Measurements from ENCODE around the gene ZSWIM5.
"Not testable (repeated sequence)": the region's sequence is repeated elsewhere in the genome, so short reads cannot be mapped to it uniquely, and the experiment has no call there.

The ZSWIM5 gene

GRCh38 chr1:45008076-45008475, 198.3 kb downstream of the ZSWIM5 start:
- DNase-seq (ENCODE audit: extremely low read depth, low read depth) = no peak
- TF ChIP-seq CTCF (IDR thresholded peaks at IDR 0.05; ENCODE audit: low read depth, low read length) = no peak

- TF ChIP-seq CTCF (IDR thresholded peaks at IDR 0.05; ENCODE audit: low read depth, low read length) = no peak
- DNase-seq (ENCODE audit: extremely low read depth, low read depth) = no peak
Measured at GRCh38 chr1:45007311-45007710, 199.1 kb downstream of the ZSWIM5 start.

- no peak for DNase-seq (ENCODE audit: extremely low read depth, low read depth)
- no peak for TF ChIP-seq CTCF (IDR thresholded peaks at IDR 0.05; ENCODE audit: low read depth, low read length)
Measured at GRCh38 chr1:45005761-45006160, 200.6 kb downstream of the ZSWIM5 start.

GRCh38 chr1:45004281-45004920, 202.0 kb downstream of the ZSWIM5 start:
- DNase-seq (ENCODE audit: extremely low read depth, low read depth) = no peak
- no peak for TF ChIP-seq CTCF (IDR thresholded peaks at IDR 0.05; ENCODE audit: low read depth, low read length)

GRCh38 chr1:45003741-45004140, 202.7 kb downstream of the ZSWIM5 start:
- no peak for TF ChIP-seq CTCF (IDR thresholded peaks at IDR 0.05; ENCODE audit: low read depth, low read length)
- no peak for DNase-seq (ENCODE audit: extremely low read depth, low read depth)

- TF ChIP-seq CTCF (IDR thresholded peaks at IDR 0.05; ENCODE audit: low read depth, low read length) = no peak
- DNase-seq (ENCODE audit: extremely low read depth, low read depth) = no peak
Measured at GRCh38 chr1:45002650-45003645, 203.5 kb downstream of the ZSWIM5 start.

- DNase-seq (ENCODE audit: extremely low read depth, low read depth) = not testable (repeated sequence)
Measured at GRCh38 chr1:45001576-45001975, 204.8 kb downstream of the ZSWIM5 start.

Measured in AG09319 (cell line).